ENCODE data around the gene TMEM184A. TPM values are rescaled to one million over a fixed set of nuclear protein-coding genes. Genes with fewer than 3 reads are reported as not detected.

TMEM184A gene
- total and polyA plus RNA-seq, 2 experiments from 2014 or later, result 0.18 to 0.66 TPM

DNA sequence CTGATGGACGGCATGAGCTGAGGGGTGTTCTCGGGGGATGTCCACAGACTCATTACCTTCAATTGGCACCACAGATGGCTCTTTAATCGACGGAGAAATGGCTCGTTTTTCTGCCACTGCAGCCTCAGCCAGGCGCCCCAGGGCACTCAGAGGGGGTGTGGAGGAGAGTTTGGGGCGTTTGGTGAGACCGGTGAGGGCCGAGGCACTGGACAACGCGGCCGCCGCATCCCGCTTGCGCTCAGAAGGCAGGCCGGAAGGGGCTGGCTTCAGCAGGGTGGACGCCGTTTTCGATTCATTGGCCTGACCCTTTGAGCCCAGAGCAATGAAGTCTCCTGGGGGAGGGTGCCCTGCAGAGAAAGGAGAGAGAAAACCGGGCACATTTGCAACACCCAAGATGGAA lies 53.2 kb downstream of the TMEM184A start:
- H3K4me2 ChIP-seq, result peak overlapping the region; percentile 92
- DNase-seq (ENCODE audit: low spot score) (no peak), ATAC-seq (no peak)
- Mint-ChIP-seq H3K4me3 (peak overlapping the region; percentile 95), H3K27me3 (ENCODE audit: insufficient read depth, low read depth, poor library complexity) (peaks cover 18% of the 10 kb centered on the region), H3K36me3 (ENCODE audit: low read depth) (peaks cover 40% of the 10 kb centered on the region), H3K4me1 (peaks cover 17% of the 10 kb centered on the region), H3K9me3 (no peaks in the 10 kb centered on the region), H3K27ac (no peak overlapping the region)
- no peak for TF ChIP-seq NANOG (IDR thresholded peaks at IDR 0.05; ENCODE audit: borderline replicate concordance)
- TF ChIP-seq EZH2phosphoT487 (IDR thresholded peaks at IDR 0.05; ENCODE audit: unreplicated experiment), result no peak
- no peak for TF ChIP-seq JUNB (IDR thresholded peaks at IDR 0.05; ENCODE audit: unreplicated experiment)
- TF ChIP-seq ZNF331 (CRISPR knock-in tag; IDR thresholded peaks at IDR 0.05; ENCODE audit: low read depth), result no peak
- TF ChIP-seq ZNF114 (CRISPR knock-in tag; IDR thresholded peaks at IDR 0.05), result no peak
- TF ChIP-seq POLR2AphosphoS5 (IDR thresholded peaks at IDR 0.05; ENCODE audit: low read depth), result no peak
- TF ChIP-seq, protein P1, sequence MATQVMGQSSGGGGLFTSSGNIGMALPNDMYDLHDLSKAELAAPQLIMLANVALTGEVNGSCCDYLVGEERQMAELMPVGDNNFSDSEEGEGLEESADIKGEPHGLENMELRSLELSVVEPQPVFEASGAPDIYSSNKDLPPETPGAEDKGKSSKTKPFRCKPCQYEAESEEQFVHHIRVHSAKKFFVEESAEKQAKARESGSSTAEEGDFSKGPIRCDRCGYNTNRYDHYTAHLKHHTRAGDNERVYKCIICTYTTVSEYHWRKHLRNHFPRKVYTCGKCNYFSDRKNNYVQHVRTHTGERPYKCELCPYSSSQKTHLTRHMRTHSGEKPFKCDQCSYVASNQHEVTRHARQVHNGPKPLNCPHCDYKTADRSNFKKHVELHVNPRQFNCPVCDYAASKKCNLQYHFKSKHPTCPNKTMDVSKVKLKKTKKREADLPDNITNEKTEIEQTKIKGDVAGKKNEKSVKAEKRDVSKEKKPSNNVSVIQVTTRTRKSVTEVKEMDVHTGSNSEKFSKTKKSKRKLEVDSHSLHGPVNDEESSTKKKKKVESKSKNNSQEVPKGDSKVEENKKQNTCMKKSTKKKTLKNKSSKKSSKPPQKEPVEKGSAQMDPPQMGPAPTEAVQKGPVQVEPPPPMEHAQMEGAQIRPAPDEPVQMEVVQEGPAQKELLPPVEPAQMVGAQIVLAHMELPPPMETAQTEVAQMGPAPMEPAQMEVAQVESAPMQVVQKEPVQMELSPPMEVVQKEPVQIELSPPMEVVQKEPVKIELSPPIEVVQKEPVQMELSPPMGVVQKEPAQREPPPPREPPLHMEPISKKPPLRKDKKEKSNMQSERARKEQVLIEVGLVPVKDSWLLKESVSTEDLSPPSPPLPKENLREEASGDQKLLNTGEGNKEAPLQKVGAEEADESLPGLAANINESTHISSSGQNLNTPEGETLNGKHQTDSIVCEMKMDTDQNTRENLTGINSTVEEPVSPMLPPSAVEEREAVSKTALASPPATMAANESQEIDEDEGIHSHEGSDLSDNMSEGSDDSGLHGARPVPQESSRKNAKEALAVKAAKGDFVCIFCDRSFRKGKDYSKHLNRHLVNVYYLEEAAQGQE (IDR thresholded peaks at IDR 0.05; ENCODE audit: unreplicated experiment), result no peak
- no peaks in the 10 kb centered on the region for H3K9me2 ChIP-seq (ENCODE audit: insufficient read depth)
- no peak overlapping the region for H2AFZ ChIP-seq
- H3K4me3 ChIP-seq, result peak overlapping the region; percentile 90
- no peaks in the 10 kb centered on the region for H3K27me3 ChIP-seq (ENCODE audit: insufficient read depth)
- H3K79me2 ChIP-seq (replicated peaks; ENCODE audit: insufficient read depth), result peaks cover 35% of the 10 kb centered on the region
- no peaks in the 10 kb centered on the region; the same call in 1 of the 2 replicates for H3K4me1 ChIP-seq (ENCODE audit: insufficient read depth)
- peaks cover 4% of the 10 kb centered on the region; the same call in 1 of the 2 replicates for H4K20me1 ChIP-seq (replicated peaks; ENCODE audit: insufficient read depth)
- H3F3A ChIP-seq (replicated peaks; ENCODE audit: low read depth), result peaks cover 9% of the 10 kb centered on the region; the same call in 1 of the 2 replicates
- H3K27ac ChIP-seq (ENCODE audit: low read depth), result no peak overlapping the region
- peaks cover 4% of the 10 kb centered on the region; the same call in 1 of the 2 replicates for H3K36me3 ChIP-seq (ENCODE audit: insufficient read depth)

DNA sequence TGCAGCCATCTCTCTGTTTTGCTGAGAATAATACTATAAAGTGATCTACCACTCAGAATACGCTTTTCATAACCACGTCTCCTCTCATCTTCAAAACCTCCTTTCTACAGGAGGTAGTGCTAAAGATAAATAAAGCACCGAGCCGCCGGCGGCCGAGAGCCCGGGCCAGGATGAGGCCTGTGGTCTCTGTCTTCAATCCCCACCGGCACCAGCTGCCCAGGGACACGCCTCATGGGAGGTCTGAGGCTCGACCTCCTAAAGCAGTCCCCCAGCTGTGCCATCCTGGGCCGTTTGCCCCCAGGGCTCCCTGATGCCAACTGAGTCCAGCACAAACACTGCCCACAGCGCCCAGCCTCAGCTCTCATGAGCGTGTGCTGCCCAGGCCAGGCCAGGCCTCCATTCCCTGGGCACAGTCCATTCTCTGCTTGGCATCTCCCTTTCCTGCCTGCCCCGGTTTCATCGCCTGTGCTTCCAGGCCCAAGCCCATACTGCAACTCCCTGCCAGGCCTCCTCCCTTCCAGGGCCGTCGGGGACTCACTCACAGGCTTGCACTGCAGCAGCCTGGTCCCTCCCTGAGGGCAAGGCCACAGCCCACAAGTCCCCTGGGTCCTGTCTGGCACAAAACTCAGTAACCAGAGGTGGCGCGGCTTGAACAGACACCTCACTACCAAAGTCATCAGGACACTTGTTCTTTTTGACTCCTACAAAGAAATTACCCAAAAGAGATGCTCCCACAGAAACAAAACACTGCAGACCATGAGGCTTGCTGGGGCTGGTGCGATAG lies 54.3 kb downstream of the TMEM184A start:
- H3K9me3 Mint-ChIP-seq, result no peaks in the 10 kb centered on the region
- no peaks in the 10 kb centered on the region for H3K9me2 ChIP-seq (ENCODE audit: insufficient read depth)
- H3K4me2 ChIP-seq, result no peak overlapping the region
- ATAC-seq, result no peak
- no peak overlapping the region for H3K4me3 ChIP-seq
- no peak for DNase-seq (ENCODE audit: low spot score)
- no peak overlapping the region for H3K27ac ChIP-seq (ENCODE audit: low read depth)
- no peak overlapping the region for H2AFZ ChIP-seq
- no peaks in the 10 kb centered on the region; the same call in 1 of the 2 replicates for H3K4me1 ChIP-seq (ENCODE audit: insufficient read depth)
- peaks cover 4% of the 10 kb centered on the region; the same call in 1 of the 2 replicates for H4K20me1 ChIP-seq (replicated peaks; ENCODE audit: insufficient read depth)
- H3K27me3 Mint-ChIP-seq (ENCODE audit: insufficient read depth, low read depth, poor library complexity), result peaks cover 8% of the 10 kb centered on the region
- H3K27ac Mint-ChIP-seq, result no peak overlapping the region
- H3K4me3 Mint-ChIP-seq, result peak overlapping the region; percentile 95
- H3F3A ChIP-seq (replicated peaks; ENCODE audit: low read depth), result peaks cover 9% of the 10 kb centered on the region; the same call in 1 of the 2 replicates
- peaks cover 13% of the 10 kb centered on the region for H3K4me1 Mint-ChIP-seq
- H3K79me2 ChIP-seq (replicated peaks; ENCODE audit: insufficient read depth), result peaks cover 35% of the 10 kb centered on the region
- H3K36me3 Mint-ChIP-seq (ENCODE audit: low read depth), result peaks cover 48% of the 10 kb centered on the region
- no peaks in the 10 kb centered on the region for H3K27me3 ChIP-seq (ENCODE audit: insufficient read depth)
- H3K36me3 ChIP-seq (ENCODE audit: insufficient read depth), result peaks cover 8% of the 10 kb centered on the region; the same call in 1 of the 2 replicates
- TF ChIP-seq JUNB (IDR thresholded peaks at IDR 0.05; ENCODE audit: unreplicated experiment), result no peak
- no peak for TF ChIP-seq STAT1 (IDR thresholded peaks at IDR 0.05; ENCODE audit: unreplicated experiment)
- TF ChIP-seq, protein P1 (IDR thresholded peaks at IDR 0.05; ENCODE audit: unreplicated experiment), result no peak
- TF ChIP-seq, protein P2, sequence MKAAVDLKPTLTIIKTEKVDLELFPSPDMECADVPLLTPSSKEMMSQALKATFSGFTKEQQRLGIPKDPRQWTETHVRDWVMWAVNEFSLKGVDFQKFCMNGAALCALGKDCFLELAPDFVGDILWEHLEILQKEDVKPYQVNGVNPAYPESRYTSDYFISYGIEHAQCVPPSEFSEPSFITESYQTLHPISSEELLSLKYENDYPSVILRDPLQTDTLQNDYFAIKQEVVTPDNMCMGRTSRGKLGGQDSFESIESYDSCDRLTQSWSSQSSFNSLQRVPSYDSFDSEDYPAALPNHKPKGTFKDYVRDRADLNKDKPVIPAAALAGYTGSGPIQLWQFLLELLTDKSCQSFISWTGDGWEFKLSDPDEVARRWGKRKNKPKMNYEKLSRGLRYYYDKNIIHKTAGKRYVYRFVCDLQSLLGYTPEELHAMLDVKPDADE (IDR thresholded peaks at IDR 0.05), result no peak
- TF ChIP-seq CREB1 (CRISPR knock-in tag; IDR thresholded peaks at IDR 0.05; ENCODE audit: low read depth), result no peak
- TF ChIP-seq ZNF114 (CRISPR knock-in tag; IDR thresholded peaks at IDR 0.05), result no peak
- TF ChIP-seq, protein P3, sequence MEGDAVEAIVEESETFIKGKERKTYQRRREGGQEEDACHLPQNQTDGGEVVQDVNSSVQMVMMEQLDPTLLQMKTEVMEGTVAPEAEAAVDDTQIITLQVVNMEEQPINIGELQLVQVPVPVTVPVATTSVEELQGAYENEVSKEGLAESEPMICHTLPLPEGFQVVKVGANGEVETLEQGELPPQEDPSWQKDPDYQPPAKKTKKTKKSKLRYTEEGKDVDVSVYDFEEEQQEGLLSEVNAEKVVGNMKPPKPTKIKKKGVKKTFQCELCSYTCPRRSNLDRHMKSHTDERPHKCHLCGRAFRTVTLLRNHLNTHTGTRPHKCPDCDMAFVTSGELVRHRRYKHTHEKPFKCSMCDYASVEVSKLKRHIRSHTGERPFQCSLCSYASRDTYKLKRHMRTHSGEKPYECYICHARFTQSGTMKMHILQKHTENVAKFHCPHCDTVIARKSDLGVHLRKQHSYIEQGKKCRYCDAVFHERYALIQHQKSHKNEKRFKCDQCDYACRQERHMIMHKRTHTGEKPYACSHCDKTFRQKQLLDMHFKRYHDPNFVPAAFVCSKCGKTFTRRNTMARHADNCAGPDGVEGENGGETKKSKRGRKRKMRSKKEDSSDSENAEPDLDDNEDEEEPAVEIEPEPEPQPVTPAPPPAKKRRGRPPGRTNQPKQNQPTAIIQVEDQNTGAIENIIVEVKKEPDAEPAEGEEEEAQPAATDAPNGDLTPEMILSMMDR (conservative IDR thresholded peaks at IDR 0.05; ENCODE audit: low read depth in 2 of 2), result no peak
- TF ChIP-seq EZH2phosphoT487 (IDR thresholded peaks at IDR 0.05; ENCODE audit: unreplicated experiment), result no peak
- no peak for TF ChIP-seq ZNF331 (CRISPR knock-in tag; IDR thresholded peaks at IDR 0.05; ENCODE audit: low read depth)
